B cell (primary cell): ENCODE measurements around the gene AADAT. TPM values are rescaled to one million over a fixed set of nuclear protein-coding genes. Genes with fewer than 3 reads are reported as not detected.

Source experiments
- ATAC-seq: fragments of 200-7000 bp; cut with Tn5 transposase; one replicate; pipeline ENCODE4 v1.10.0; 2021; ENCODE audit warnings: low read depth, mild to moderate bottlenecking, moderate number of reproducible peaks, moderate library complexity
- CTCF ChIA-PET: fragments of 350-600 bp; sonication (Branson Sonifier 250); formaldehyde crosslinking; loops from one replicate; lab custom pipeline; 2021; ENCODE audit warnings: antibody characterized with exemption, inconsistent platforms; lab: Charles Lee
- POLR2A ChIA-PET: fragments of 350-600 bp; sonication (Branson Sonifier 250); formaldehyde crosslinking; loops from one replicate; lab custom pipeline; 2021; ENCODE audit warnings: antibody characterized with exemption; lab: Charles Lee
- DNase-seq: peaks from one replicate; pipeline ENCODE4 v3.0.0; 2013
- H2AFZ ChIP-seq: 2 replicates; pipeline ENCODE4 v1.6.1; 2012; ENCODE audit warnings: mild to moderate bottlenecking, low read depth, low read length; ENCODE audit not compliant: insufficient read depth, poor library complexity, severe bottlenecking
- H3K27ac ChIP-seq, 2 donors: 1 replicate in 1 of 2; 2 replicates in 1 of 2; pipeline ENCODE4 v1.5.1; 2012 to 2013; ENCODE audit warnings: low read length in 2 of 2, mild to moderate bottlenecking in 2 of 2, moderate library complexity in 1 of 2
- H3K27me3 ChIP-seq, 4 experiments: fragments of 200-600 bp in 1 of 4; sonication (generic) in 1 of 4; replicated peaks in 1 of 4; 1 replicate in 2 of 4; 2 replicates in 2 of 4; pipeline versions ENCODE4 v1.6.1 to v1.7.0; 2013 to 2016; ENCODE audit warnings: low read length in 3 of 4, mild to moderate bottlenecking in 2 of 4, mixed read lengths in 1 of 4, moderate library complexity in 1 of 4; ENCODE audit not compliant: insufficient read depth in 4 of 4, control insufficient read depth in 3 of 4; ENCODE audit errors: control extremely low read depth in 1 of 4
- H3K36me3 ChIP-seq, 2 experiments: replicated peaks in 1 of 2; 1 replicate in 1 of 2; 2 replicates in 1 of 2; pipeline versions ENCODE4 v1.6.1 to v1.7.1; 2013; ENCODE audit warnings: low read length in 1 of 2; ENCODE audit not compliant: insufficient read depth in 2 of 2, control insufficient read depth in 1 of 2; ENCODE audit errors: control extremely low read depth in 1 of 2, extremely low read depth in 1 of 2
- H3K4me1 ChIP-seq, 2 donors: fragments of 200-600 bp in 1 of 2; sonication (generic) in 1 of 2; 1 replicate in 1 of 2; 2 replicates in 1 of 2; pipeline versions ENCODE4 v1.5.1 to v1.6.1; 2013 to 2017; ENCODE audit warnings: low read length in 2 of 2; ENCODE audit not compliant: control insufficient read depth in 2 of 2, insufficient read depth in 2 of 2
- H3K4me2 ChIP-seq: replicated peaks from 2 replicates; pipeline ENCODE3; 2012; ENCODE audit warnings: mild to moderate bottlenecking, low read depth, low read length; ENCODE audit not compliant: poor library complexity, severe bottlenecking
- H3K4me3 ChIP-seq, 5 experiments: fragments of 200-600 bp in 1 of 5; sonication (generic) in 1 of 5; 1 replicate in 3 of 5; 2 replicates in 2 of 5; pipeline versions ENCODE4 v1.5.1 to v1.7.0; 2011 to 2016; ENCODE audit warnings: low read length in 4 of 5, mild to moderate bottlenecking in 4 of 5, low read depth in 2 of 5, control low read depth in 1 of 5, moderate library complexity in 1 of 5; ENCODE audit not compliant: insufficient read depth in 1 of 5; ENCODE audit errors: control extremely low read depth in 1 of 5, extremely low read depth in 1 of 5
- H3K79me2 ChIP-seq: fragments of 200-600 bp; sonication (generic); one replicate; pipeline ENCODE4 v1.6.0; 2016; ENCODE audit warnings: low read length; ENCODE audit not compliant: control insufficient read depth, insufficient read depth
- H3K9ac ChIP-seq: fragments of 200-600 bp; sonication (generic); 2 replicates; pipeline ENCODE4 v1.6.1; 2017; ENCODE audit warnings: mild to moderate bottlenecking, low read length, moderate library complexity
- H3K9me3 ChIP-seq, 3 donors: one replicate each; pipeline versions ENCODE4 v1.6.1 to v1.7.1; 2013; ENCODE audit warnings: low read length in 2 of 3; ENCODE audit not compliant: control insufficient read depth in 2 of 3, insufficient read depth in 1 of 3; ENCODE audit errors: control extremely low read depth in 1 of 3
- H4K20me1 ChIP-seq: 2 replicates; pipeline ENCODE4 v1.6.0; 2012; ENCODE audit warnings: mild to moderate bottlenecking, low read length; ENCODE audit not compliant: insufficient read depth, control insufficient read depth, poor library complexity, severe bottlenecking
- H3K27ac Mint-ChIP-seq: one replicate; pipeline ENCODE4 v1.8.0; 2021; ENCODE audit warnings: mixed read lengths
- H3K27me3 Mint-ChIP-seq: one replicate; pipeline ENCODE4 v1.8.0; 2021; ENCODE audit warnings: mixed read lengths
- H3K4me1 Mint-ChIP-seq: one replicate; pipeline ENCODE4 v1.8.0; 2021; ENCODE audit warnings: mixed read lengths
- H3K4me3 Mint-ChIP-seq: one replicate; pipeline ENCODE4 v1.8.0; 2021; ENCODE audit warnings: mixed read lengths
- H3K9me3 Mint-ChIP-seq: one replicate; pipeline ENCODE4 v1.8.0; 2022; ENCODE audit warnings: mixed read lengths; ENCODE audit not compliant: insufficient read depth
- CTCF ChIP-seq: fragments of 200-600 bp; IDR thresholded peaks from one replicate; pipeline ENCODE4 v1.8.0; 2022; ENCODE audit warnings: antibody characterized with exemption, mild to moderate bottlenecking
- EZH2 ChIP-seq: IDR thresholded peaks from 2 replicates; pipeline ENCODE4 v1.6.1; 2012; ENCODE audit warnings: borderline replicate concordance, low read depth, mild to moderate bottlenecking, moderate library complexity, low read length; ENCODE audit not compliant: insufficient read depth, poor library complexity, severe bottlenecking
- WGBS: methylation state at CpG from one replicate; pipeline ENCODE4 v1.1.5; 2013; ENCODE audit warnings: missing lambda C conversion rate; ENCODE audit not compliant: insufficient coverage; 5-methylcytosine and 5-hydroxymethylcytosine counted together
- intact Hi-C: fragments of 100-400 bp; cut with micrococcal nuclease; formaldehyde crosslinking; loops from one replicate; pipeline ENCODE4 v1.10.0; 2022
- polyA plus RNA-seq: library from polyadenylated mRNA; depleted of rRNA; stranded (reverse); fragments of >200 nt; gene quantifications from 2 replicates; pipeline ENCODE4 v1.2.3, GENCODE V29; 2012
- total RNA-seq, 2 donors: library from RNA; stranded (reverse); fragments of 120-200 nt in 1 of 2; gene quantifications; 1 replicate in 1 of 2; 2 replicates in 1 of 2; pipeline versions ENCODE4 v1.2.3 to v1.2.4, GENCODE V29; 2013 to 2022

AADAT gene
- total and polyA plus RNA-seq, 2 donors (not counting 1 experiment from before 2014, with no cell fraction given): not detected

DNA sequence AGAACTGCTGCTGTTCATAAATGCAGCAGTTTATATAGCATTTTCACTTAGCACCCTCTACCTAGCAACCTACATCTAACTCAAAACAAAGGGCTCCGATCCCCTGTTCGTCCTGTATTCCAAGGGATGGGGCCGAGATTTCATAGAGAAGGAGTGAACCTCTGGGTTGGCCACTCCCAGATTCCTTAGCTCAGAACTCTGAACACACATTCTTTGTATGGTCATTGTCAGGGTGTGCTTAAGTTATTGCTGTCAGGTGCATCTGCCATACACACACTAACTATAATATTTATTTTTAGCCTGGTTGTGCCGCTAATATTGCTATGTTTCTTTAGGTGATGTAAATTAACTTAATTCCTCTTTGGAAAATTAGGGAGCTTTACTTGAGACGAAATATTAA lies 47.7 kb upstream of the AADAT start:
- POLR2A ChIA-PET: no interaction called here

DNA sequence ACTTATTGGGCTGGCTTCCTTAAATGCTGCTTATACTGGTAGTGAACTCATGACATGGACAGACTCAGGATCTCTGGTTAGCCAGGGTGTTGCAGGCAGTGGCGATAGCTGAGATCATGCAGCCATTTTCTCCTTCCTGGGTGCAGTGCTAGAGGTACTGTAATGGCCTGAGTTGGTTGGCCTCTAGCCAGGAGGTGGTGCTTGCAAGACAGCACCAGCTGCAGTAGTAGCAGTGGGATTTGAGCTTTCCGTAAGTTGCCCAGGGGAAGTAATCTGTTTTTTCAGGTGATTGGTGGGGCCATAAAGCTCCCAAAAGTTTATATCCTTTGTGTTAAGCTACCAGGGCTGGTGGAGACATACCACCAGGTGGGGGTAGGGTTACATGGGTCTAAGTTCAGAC lies 45.1 kb upstream of the AADAT start:
- intact Hi-C loops: no loop called here
- Histone ChIP-seq H3K4me3 (no peak overlapping the region), H4K20me1 (no peaks in the 10 kb centered on the region), H3K27me3 (no peaks in the 10 kb centered on the region), H3K79me2 (no peaks in the 10 kb centered on the region), H3K36me3 (no peaks in the 10 kb centered on the region), H3K9ac (no peak overlapping the region), H2AFZ (no peak overlapping the region), H3K4me2 (no peak overlapping the region), H3K27ac (no peak overlapping the region), H3K4me1 (no peaks in the 10 kb centered on the region), H3K9me3 (peaks cover 1 to 9% (median 9%) of the 10 kb centered on the region in 3 donors)
- CTCF ChIA-PET: no interaction called here
- TF ChIP-seq EZH2 (no peak), CTCF (no peak)
- peaks cover 4% of the 10 kb centered on the region for H3K27me3 Mint-ChIP-seq
- POLR2A ChIA-PET: no interaction called here
- no peak overlapping the region for H3K4me3 Mint-ChIP-seq
- WGBS: 89% methylated on average over 2 of the region's 2 CpGs
- H3K27ac Mint-ChIP-seq: no peak overlapping the region
- DNase-seq: no peak
- no peaks in the 10 kb centered on the region for H3K9me3 Mint-ChIP-seq
- ATAC-seq: no peak
- H3K4me1 Mint-ChIP-seq: no peaks in the 10 kb centered on the region

More for the DNA sequence above, 47.7 kb upstream of the AADAT start:
- no peaks in the 10 kb centered on the region for H3K4me1 Mint-ChIP-seq
- WGBS: no CpG with 5 or more reads among the region's 5 CpGs
- peaks cover 4% of the 10 kb centered on the region for H3K27me3 Mint-ChIP-seq
- Histone ChIP-seq H3K4me3 (no peak overlapping the region), H3K4me2 (no peak overlapping the region), H4K20me1 (no peaks in the 10 kb centered on the region), H3K4me1 (no peaks in the 10 kb centered on the region), H3K27ac (no peak overlapping the region), H3K9ac (no peak overlapping the region), H3K79me2 (no peaks in the 10 kb centered on the region), H3K9me3 (peaks cover 0 to 9% (median 6%) of the 10 kb centered on the region in 3 donors), H2AFZ (no peak overlapping the region), H3K27me3 (no peaks in the 10 kb centered on the region), H3K36me3 (no peaks in the 10 kb centered on the region)
- no peak for DNase-seq
- TF ChIP-seq CTCF (no peak), EZH2 (no peak)
- H3K4me3 Mint-ChIP-seq: no peak overlapping the region
- intact Hi-C loops: no loop called here
- no peak overlapping the region for H3K27ac Mint-ChIP-seq
- CTCF ChIA-PET: interaction anchor here (0.9 to 1.8 kb wide), 5 partner anchors 10 to 112 kb away, joined by 3 to 7 read pairs (median 3); no protein-coding TSS in a partner anchor
- no peak for ATAC-seq
- no peaks in the 10 kb centered on the region for H3K9me3 Mint-ChIP-seq
